ENCODE data around the gene CDYL. TPM values are rescaled to one million over a fixed set of nuclear protein-coding genes. Genes with fewer than 3 reads are reported as not detected.
"Not testable (repeated sequence)": the region's sequence is repeated elsewhere in the genome, so short reads cannot be mapped to it uniquely, and the experiment has no call there.

CDYL gene
- total RNA-seq, 2 donors from 2014 or later: 55.1 to 58.2 TPM

DNA sequence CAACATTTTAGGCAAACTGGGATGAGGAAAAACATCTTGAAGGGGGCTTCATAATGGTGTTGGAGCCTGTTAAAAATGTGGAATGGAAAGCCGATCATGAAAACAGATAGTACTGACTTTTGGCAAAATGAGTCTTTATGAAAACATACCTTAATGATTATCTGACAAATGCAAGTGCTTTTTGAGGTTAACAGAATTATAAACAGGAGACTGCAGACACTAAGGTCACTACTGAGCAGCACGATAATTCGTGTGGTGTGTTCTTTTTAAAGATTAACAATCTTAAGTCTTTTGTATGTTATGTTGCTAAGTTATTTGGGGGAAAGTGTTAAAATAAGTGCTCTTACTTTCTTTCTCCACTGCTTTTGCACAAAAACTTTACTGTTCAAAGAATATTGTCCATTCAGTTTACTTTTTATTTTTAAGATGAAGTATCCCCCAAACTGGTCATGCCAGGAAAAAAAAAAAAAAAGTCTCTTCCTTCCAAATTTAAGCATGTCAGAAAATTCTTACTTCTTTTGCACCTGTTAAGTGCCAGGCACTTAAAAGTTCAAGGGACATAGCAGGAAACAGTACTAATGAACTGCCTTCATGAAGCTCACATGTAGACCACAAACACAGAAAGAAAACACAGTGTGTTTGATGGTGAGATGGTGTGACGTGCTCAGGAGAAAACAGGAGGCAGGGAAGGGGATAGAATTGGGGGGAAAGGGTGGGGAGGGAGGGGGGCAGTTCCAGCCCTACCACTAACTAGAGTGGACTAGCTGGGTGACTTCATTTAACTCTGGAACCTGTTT, 73.2 kb downstream of the CDYL start:
- Mint-ChIP-seq H3K36me3 (ENCODE audit: low read depth) (peaks cover 5% of the 10 kb centered on the region), H3K9me3 (peaks cover 2% of the 10 kb centered on the region), H3K4me1 (peaks cover 17% of the 10 kb centered on the region), H3K27ac (no peak overlapping the region), H3K27me3 (ENCODE audit: insufficient read depth) (no peaks in the 10 kb centered on the region), H3K4me3 (no peak overlapping the region)
- H3K36me3 ChIP-seq (ENCODE audit: control insufficient read depth, insufficient read depth, low read length): peaks cover 3% of the 10 kb centered on the region
- H3K4me3 ChIP-seq (ENCODE audit: low read length): no peak overlapping the region
- TF ChIP-seq, protein P1, sequence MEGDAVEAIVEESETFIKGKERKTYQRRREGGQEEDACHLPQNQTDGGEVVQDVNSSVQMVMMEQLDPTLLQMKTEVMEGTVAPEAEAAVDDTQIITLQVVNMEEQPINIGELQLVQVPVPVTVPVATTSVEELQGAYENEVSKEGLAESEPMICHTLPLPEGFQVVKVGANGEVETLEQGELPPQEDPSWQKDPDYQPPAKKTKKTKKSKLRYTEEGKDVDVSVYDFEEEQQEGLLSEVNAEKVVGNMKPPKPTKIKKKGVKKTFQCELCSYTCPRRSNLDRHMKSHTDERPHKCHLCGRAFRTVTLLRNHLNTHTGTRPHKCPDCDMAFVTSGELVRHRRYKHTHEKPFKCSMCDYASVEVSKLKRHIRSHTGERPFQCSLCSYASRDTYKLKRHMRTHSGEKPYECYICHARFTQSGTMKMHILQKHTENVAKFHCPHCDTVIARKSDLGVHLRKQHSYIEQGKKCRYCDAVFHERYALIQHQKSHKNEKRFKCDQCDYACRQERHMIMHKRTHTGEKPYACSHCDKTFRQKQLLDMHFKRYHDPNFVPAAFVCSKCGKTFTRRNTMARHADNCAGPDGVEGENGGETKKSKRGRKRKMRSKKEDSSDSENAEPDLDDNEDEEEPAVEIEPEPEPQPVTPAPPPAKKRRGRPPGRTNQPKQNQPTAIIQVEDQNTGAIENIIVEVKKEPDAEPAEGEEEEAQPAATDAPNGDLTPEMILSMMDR (conservative IDR thresholded peaks at IDR 0.05): no peak
- peaks cover 19% of the 10 kb centered on the region for H3K9me3 ChIP-seq (ENCODE audit: control insufficient read depth, low read length)
- no peak overlapping the region for H3K9ac ChIP-seq (ENCODE audit: extremely low read depth, low read length, poor library complexity, severe bottlenecking)
- peaks cover 2% of the 10 kb centered on the region for H3K4me1 ChIP-seq (ENCODE audit: control insufficient read depth, insufficient read depth, low read length)
- WGBS, 2 experiments (ENCODE audit: insufficient coverage in 1 of 2, insufficient read length in 1 of 2): 99 to 100% methylated on average over 1 to 4 of the region's 4 CpGs
- H3K27me3 ChIP-seq (ENCODE audit: control insufficient read depth, insufficient read depth, low read length, poor library complexity, severe bottlenecking): no peaks in the 10 kb centered on the region
- no peak overlapping the region for H3K27ac ChIP-seq (ENCODE audit: low read depth, low read length)
- no peak for DNase-seq

DNA sequence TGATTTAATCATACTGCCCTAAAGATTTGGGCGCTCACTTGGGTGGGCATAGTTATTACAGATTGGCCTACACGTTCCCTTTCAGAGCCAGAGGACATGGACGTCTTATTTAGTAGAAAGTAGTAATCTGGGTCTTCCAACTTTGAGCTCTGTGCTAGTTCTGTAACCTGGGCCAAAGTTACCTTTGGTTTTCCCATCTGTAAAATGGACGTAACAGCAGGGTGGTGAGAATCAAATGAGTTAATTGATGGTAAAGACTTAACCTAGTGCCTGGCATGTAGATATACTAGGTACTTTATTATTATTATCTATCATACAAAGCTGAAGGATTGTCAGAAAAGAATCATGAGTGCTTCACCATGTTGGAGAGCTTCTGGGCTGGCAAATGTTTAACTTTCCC, 74.8 kb downstream of the CDYL start:
- H3K9me3 Mint-ChIP-seq: no peaks in the 10 kb centered on the region
- DNase-seq: no peak
- Histone ChIP-seq H3K27ac (ENCODE audit: low read depth, low read length) (no peak overlapping the region), H3K9me3 (ENCODE audit: control insufficient read depth, low read length) (peaks cover 3% of the 10 kb centered on the region), H3K27me3 (ENCODE audit: control insufficient read depth, insufficient read depth, low read length, poor library complexity, severe bottlenecking) (no peaks in the 10 kb centered on the region), H3K4me1 (ENCODE audit: control insufficient read depth, insufficient read depth, low read length) (peaks cover 2% of the 10 kb centered on the region), H3K9ac (ENCODE audit: extremely low read depth, low read length, poor library complexity, severe bottlenecking) (no peak overlapping the region), H3K4me3 (ENCODE audit: low read length) (no peak overlapping the region), H3K36me3 (ENCODE audit: control insufficient read depth, insufficient read depth, low read length) (peaks cover 3% of the 10 kb centered on the region)
- H3K4me1 Mint-ChIP-seq: peaks cover 17% of the 10 kb centered on the region
- no peaks in the 10 kb centered on the region for H3K27me3 Mint-ChIP-seq (ENCODE audit: insufficient read depth)
- 96 to 100% methylated on average over 1 to 4 of the region's 4 CpGs for WGBS, 2 experiments (ENCODE audit: insufficient coverage in 1 of 2, insufficient read length in 1 of 2)
- no peak overlapping the region for H3K4me3 Mint-ChIP-seq
- H3K36me3 Mint-ChIP-seq (ENCODE audit: low read depth): no peaks in the 10 kb centered on the region
- no peak overlapping the region for H3K27ac Mint-ChIP-seq
- TF ChIP-seq, protein P1 (conservative IDR thresholded peaks at IDR 0.05): no peak

DNA sequence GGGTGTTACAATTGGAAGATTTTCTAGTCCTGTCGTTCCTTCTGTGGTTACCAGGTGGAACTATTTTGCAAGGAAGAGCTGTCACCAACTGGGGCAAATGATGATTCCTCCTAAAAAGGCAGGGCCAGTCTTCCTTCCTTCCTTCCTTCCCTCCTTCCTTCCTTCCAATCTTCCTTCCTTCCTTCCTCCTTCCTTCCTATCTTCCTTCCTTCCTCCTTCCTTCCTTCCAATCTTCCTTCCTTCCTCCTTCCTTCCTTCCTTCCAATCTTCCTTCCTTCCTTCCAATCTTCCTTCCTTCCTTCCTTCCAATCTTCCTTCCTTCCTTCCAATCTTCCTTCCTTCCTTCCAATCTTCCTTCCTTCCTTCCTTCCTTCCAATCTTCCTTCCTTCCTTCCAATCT, 76.0 kb downstream of the CDYL start:
- not testable (repeated sequence) for H3K27ac Mint-ChIP-seq; H3K4me3 Mint-ChIP-seq; H3K4me3 ChIP-seq (ENCODE audit: low read length); H3K27me3 Mint-ChIP-seq (ENCODE audit: insufficient read depth); H3K27ac ChIP-seq (ENCODE audit: low read depth, low read length); H3K4me1 ChIP-seq (ENCODE audit: control insufficient read depth, insufficient read depth, low read length); H3K27me3 ChIP-seq (ENCODE audit: control insufficient read depth, insufficient read depth, low read length, poor library complexity, severe bottlenecking); H3K9me3 Mint-ChIP-seq; H3K36me3 Mint-ChIP-seq (ENCODE audit: low read depth); DNase-seq; H3K36me3 ChIP-seq (ENCODE audit: control insufficient read depth, insufficient read depth, low read length); H3K9ac ChIP-seq (ENCODE audit: extremely low read depth, low read length, poor library complexity, severe bottlenecking); H3K9me3 ChIP-seq (ENCODE audit: control insufficient read depth, low read length)
- peaks cover 13% of the 10 kb centered on the region for H3K4me1 Mint-ChIP-seq
- WGBS, 2 experiments (ENCODE audit: insufficient coverage in 1 of 2, insufficient read length in 1 of 2): 89 to 100% methylated on average over 1 of the region's 1 CpG

Measured in endodermal cell (in vitro differentiated cells).